T follicular helper cell (primary cell): ENCODE results near the gene MYO5B.

ENCODE experiments used
- DNase-seq: peaks from one replicate; pipeline ENCODE4 v3.0.0-alpha.2; 2020; ENCODE audit warnings: low read depth

MYO5B gene

DNA sequence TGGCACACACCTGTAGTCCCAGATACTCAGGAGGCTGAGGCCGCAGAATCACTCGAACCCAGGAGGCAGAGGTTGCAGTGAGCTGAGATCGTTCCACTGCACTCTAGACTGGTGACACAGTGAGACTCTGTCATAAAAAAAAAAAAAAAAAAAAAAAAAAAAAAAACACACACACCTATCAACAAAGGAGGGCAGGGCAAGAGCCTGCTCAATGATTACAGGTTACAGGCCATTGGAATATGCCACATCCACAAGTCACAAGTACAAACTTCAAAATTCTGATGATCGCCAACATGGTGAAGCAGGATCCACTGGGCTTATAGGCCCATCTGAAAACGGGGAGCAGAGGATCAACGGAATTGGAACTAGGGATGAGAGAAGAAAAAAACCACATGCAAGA, 6.3 kb downstream of the MYO5B start:
- no peak for DNase-seq

DNA sequence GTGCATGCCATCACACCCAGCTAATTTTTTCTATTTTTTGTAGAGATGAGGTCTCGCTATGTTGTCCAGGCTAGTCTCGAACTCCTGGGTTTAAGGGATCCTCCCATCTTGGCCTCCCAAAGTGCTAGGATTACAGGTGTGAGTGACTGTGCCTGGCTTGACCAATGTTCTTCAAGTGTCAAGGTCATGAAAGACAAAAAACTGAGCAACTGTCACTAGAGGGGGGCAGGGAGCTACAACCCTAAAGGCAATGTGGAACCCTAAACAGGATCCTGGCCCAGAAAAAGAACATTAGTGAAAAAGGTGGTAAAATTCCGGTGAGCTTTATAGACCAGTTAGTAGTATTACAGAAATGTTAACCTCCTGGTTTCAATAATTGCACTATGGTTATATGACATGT, 7.3 kb downstream of the MYO5B start:
- no peak for DNase-seq

DNA sequence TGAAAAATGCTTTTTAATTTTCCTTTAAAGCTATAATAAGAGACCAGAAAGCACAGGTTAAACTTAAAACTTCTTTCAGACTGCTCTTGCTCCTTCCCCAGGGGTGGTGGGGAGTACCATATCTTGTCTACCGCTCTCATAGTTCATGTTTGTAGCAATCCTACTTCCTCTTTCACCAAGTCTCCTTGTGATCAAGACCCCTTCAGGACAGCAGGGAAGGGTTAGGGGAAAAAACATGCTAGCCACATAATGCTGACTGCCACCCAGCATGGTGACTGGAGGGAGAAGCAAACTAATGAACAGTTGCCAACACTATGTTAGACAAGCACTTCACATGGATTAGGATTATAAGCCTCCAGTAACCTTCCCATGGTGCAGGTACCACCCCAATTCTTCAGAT, 8.6 kb downstream of the MYO5B start:
- DNase-seq, result no peak

DNA sequence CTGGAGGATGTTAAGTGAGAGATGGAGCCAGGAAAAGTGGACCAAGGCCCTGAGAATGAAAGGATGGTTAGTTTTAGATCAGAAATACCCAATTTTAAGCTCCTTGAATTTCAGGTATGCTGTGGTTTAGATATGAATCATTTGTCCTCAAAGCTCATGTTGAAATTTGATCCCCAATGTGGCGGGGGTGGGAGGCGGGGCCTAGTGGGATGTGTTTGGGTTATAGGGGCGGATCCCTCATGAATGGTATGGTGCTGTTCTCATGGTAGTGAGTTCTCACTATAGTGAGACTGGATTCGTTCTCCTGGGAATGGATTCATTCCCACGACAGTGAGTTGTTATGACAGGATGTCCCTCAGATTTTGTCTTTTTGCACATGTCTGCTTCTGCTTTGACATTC, 11.4 kb downstream of the MYO5B start:
- DNase-seq, result no peak

DNA sequence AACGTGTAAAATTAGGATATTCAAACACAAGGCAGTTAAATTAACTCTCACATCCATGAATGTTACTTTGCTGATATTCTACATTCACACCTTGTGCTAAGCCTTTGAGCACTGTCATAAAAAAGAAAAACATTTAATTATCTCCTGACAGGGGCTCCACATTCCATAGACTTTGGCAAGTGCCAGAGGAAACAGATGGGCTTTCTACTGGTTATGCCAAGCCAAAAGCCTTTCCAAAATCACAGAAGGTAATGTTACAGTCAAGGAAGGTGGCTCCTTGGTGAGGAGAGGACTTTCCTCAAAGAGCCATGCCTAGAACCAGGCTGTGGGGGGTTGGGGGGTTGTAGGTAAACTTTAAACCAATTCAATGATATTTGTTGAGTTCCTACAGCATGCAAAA, 12.4 kb downstream of the MYO5B start:
- no peak for DNase-seq

DNA sequence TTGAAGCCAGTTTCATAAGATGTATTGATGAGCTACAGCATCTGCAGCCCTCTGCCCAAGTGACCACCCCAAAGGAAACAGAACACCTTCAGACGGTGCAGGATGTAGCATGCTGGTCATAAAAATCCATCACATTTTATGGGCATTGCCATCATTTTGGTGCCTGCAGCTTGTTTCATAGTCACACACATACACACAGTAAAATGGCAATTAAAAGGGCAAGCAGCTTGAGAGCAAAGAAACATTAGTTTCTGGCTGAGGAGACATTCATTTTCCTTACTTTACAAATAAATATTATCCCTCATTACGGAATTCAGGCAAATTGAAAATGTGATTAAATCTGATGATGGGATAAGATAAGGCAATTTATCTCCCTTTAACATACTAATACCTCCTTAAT, 13.4 kb downstream of the MYO5B start:
- DNase-seq, result no peak

DNA sequence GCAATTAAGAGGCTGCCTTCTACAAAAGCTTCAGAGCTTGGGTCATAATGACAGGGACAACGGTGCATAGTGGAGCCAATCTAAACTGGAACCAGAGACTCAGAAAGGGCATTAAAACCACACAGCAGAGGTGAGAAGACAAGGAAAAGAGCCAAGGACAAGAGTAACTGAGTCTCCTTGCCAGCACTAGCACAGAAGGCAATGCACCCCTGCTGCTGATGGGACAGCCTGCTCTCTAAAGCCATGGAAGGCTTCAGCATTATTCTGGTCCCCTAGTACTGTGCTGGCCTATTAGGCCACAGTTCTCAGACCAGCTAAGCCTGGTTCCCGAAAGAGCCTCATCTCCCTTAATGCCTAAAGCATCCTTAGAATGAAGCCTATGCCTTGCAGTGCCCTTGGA, 15.5 kb downstream of the MYO5B start:
- DNase-seq, result no peak

DNA sequence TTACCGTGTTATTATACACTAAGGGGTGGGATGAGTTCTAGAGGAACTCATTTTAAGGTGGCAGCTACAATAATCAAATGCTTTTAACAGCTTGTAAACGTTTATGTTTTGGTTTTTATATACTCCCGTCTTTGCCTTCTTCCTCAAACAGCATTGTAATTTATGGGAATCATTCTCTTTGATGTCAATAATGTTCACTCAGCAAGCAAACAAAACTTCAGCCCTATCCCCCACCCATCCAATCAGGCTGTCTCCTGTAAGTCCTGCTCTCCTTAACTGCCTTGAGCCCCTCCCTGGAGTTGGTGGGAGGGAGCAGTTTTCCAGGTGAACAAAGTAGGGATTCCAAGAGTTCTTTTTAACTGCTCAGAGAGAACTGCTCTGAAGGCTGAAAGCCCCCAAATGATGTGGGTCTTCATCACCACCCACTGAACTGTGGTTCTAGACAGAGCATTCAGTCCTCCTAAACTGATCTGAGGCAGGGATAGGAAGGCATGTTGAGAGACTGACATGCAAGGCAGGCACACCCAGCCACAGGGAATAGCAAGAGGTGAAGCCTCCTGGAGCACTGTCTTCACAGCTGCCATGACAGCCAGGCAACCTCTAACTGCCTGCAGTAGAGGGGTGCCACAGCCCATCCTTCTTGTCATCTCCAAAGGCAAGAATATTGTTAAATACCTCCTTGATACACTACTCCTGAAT, 17.5 kb downstream of the MYO5B start:
- DNase-seq, result no peak

DNA sequence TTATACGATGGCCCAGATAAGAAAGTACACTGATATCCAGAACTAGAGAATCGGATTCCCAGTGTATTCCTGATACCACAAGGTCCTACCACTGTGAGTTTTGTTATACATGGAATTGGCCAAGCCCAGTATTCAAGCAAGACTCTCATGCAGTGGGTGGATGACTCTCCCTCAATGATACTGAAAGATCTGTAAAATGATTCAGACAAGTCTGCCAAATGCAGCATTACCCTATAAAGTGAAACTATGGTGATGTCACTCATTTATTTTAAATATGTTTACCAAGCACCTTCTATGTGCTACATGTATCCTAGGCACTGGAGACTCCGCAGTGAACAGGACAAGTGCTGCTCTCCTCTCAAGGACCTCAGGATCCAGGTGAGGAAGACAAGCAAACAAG, 22.6 kb downstream of the MYO5B start:
- DNase-seq, result no peak

DNA sequence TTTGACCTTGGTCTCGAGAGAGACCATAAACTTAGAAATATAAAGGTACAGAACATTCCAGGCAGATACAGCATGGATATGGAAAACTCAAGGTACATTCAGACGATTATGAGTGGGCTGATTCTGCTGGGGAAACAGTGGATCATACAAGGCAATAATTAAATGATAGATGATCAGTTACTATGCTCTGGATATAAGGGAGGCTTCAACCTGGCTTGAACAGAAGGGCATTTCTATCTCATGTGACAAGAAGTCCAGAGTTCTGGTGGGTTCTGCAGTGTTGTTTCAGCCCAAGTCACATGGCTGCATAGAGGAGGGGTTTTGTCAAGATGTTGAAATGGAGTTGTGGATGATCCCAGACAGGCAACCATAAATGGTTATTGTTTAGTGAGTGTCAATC, 23.5 kb downstream of the MYO5B start:
- DNase-seq, result no peak

DNA sequence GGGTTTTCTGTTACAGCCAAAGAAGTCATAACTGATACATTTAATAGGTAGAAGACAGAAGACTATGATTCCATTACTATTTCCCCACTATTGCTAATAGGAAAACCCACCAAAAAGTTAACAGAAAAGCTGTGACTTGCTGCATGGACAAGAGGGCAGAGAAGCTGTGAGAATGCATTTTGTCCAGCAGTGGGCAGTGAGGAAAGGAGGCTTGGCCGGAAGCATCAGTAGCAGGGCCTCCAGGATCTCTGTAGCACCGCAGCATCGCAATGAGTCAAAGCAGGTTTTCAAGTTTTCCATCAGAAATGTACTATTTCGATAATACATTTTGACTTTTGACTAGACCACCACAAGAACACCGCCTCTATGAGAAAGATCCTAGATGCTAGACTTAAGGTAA, 24.9 kb downstream of the MYO5B start:
- no peak for DNase-seq

DNA sequence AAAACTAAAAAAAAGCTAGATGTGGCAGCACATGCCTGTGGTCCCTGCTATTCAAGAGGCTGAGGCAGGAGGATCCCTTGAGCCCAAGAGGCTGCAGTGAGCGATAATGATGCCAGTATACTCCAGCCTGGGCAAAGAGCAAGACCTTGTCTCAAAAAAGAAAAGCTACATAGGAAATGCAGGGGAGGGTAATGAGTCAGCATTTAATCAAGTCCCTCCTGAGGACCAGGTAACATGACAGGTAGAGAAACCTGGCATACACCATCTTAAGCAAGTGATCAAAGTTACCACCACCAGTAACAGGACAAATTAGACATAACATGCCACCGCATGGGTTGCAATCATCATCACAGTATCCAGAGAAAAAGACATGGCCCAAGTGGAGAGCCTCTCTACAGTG, 25.8 kb downstream of the MYO5B start:
- DNase-seq, result no peak

DNA sequence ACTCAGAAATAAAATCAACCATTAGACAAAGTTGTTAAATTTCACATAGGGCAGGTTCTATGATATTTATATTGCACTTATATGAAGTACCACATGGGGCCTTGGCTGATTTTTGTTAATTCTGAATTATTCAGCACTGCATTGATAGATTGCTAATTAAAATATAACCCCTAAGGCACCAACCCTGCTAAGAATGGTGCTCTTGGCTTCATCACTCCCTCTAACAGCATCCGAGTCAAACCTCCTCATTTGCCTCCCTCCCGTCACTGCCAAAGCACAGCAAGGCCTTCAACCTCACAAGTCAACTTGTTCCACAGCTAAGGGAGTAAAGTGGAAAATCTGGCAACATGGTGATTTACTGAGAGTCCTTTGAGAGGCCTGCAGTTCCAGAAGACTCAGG, 27.0 kb downstream of the MYO5B start:
- DNase-seq, result no peak

DNA sequence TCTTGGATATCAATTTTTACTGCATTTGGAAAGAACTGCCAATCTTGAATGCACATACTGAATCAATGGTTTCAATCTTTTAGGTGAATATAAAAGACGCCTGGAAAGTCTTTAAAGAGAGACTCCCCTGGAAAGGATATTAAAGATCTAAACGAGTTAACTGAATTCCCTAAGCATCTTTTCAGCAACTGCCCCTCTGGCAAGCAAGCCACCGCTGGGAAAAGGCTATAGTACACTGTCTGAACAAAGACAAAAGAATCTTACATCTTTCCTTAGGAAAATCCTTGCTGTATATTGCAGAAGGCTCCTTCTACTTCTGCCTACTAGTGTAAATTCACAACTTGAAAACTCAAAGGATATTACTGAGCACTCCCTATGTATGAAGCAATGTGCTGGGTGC, 28.0 kb downstream of the MYO5B start:
- no peak for DNase-seq

DNA sequence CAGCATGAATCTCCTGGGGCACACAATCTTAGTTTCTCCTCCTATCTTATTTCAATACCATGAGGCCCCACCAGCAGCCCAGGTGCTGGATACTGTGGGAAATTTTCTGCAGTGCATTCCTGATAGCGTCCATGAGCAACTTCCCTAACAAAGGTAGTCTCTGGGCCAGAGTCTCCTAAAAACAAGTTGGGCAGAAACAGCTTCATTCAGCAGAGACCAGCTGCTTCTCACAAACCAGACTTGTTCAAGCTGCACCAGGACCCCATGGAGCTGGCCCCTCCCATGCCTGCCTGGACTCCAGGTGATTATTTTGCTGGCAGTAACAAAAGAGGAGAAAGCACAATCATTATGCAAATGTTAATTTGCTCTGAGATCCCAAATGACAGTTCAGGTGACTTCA, 31.4 kb downstream of the MYO5B start:
- no peak for DNase-seq

DNA sequence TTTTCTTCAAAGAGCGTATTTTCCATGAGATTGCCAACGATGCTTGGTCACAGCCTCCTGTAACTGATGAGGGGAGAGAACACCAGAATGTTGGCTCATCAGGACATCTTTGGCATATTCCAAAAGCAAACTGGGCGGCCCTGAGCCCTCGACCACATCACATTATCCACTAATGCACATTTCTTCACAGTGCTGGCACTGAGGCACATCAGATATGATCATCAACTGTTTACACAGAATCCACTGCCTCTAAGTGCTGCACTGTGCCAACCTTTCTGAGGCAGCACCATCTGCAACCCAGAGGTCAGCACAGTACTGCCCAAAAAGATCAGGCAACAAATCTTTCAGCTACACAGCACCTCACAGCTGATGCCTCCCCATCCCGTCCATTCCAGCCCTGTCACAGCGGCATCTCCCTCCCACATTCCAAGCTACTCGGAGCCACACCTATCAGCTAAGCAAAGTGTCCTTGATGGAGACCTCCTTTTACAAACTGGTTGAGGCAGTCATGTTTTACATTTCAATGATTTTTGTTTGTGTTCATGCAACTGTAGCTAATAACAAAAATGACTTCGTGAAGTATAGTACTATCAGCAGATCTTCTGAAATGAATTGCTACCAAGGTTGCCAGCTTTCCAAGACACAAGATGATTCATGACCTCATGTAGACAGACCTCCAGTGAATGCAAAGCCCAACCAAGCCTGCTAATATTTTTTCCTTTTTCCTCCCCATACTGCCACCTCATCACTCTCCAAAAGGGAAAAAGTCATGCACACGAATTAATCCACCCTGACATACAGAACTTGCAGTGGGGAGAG, 32.3 kb downstream of the MYO5B start:
- no peak for DNase-seq

DNA sequence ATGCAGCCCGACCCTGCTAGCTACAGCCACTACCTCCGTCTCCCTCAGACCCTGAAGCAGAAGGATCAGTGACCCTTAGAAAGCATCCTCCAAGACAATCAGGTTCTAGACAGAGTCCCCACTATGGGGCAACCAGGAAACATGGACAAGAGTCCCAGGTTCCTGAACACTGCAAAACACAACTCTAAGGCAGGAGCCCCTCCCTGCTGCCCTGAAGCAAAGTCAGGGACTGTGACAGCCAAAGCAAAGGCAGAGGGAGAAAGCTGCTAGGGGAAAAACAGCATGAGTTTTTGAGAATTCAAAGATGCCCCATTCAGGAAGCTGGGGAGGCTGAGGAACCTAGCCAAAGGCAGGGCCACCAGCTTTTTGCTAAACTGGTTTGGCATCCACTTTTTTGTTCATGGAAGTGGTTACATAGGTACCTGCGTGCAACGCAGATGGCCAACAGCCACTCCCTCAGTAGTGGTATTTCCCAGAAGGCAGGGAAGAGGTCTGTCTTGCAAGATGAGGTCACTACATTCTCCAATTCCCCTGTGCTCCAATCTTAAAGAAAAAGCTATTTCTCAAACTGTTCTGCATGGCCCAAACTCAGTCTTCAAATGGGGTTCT, 33.2 kb downstream of the MYO5B start:
- no peak for DNase-seq

DNA sequence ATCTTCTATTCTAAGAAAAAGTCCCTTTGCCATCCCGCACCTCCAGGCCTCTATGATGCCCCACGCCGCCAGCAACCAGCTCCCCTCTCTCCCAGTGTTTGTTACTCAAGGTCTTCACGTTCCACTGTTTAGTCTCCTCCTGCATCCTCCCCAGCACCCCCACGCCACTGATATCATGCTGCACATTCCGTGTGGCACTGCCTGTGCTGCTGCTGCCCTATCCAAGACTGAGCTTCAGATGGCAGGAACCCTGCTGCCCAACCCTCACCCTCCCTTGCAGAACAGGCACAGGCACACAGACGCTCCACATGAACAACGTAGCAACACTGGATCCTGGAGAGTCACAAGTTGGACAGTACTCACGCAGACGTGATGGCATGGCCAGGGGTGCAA, 35.3 kb downstream of the MYO5B start:
- no peak for DNase-seq

DNA sequence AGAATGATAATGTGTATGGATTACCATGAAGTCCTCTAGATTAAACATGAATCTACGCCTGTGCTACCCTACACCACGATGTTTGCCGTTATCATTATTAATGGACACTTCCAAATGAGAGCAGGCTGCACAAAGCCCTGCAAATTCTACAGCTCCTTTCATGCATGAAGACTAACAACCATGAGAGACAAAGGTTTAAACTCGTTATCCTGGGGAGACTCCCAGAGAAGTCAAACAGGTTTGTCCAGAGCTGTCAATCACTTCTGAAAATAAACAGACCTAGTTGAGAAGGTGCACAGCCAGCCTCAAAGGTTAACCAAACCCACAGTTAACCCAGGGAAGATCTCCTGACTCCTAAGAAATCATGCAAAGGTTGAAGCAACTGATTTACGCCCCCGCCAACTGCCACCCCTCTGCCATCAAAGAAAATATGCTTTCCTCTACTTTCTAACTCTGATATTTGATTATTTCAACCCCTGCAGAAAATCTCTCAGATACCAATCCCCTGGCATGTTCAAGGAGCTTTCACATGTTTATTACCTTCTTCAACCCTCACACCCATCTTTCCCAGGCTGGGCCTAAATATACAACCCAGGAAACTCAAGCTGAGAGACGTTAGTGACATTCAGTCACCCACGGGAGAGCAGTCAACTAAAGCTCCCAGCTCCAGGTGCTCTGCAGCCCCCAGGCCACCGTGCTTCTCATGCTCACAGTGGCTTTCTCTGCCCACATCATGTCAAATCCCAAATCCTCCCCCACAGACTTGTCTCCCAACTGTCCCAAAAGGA, 35.9 kb downstream of the MYO5B start:
- DNase-seq, result no peak

DNA sequence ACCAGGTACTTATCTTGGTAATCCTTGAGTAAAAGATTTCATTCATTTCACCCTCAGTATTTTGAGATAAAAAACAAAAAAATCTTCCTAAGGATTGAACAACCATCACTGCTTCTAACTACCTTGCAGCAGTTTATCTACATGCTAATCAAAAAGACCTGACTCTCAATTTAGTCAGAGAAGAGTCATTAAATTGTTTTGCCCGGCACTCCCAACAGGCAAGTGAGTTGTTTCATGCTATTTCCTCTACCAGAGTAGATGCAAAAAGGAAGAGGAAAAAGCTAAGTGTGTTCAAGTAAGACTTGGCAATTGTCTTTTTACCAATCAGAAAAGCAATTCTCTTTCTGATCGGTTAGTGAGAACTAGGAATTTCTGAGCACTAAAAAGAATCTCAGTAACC, 39.5 kb downstream of the MYO5B start:
- DNase-seq, result no peak

DNA sequence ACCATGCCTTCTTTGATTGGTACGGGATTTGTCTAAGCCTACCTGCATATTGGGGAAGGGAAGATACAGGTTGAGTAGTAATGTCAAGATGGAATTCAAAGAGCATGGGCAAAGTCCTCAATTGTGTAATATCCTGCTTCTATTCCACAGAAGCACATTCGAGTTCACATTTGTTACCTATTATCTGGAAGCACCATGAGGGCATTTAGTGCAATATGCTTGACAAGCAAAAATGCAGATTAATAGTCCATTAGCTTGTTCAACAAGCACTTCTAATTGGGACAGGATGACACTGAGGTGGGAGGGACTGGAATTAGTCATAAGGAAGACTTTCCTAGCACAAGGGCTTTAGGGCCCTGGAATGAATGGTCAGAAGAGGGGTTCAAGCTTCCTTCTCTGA, 40.5 kb downstream of the MYO5B start:
- DNase-seq, result no peak

DNA sequence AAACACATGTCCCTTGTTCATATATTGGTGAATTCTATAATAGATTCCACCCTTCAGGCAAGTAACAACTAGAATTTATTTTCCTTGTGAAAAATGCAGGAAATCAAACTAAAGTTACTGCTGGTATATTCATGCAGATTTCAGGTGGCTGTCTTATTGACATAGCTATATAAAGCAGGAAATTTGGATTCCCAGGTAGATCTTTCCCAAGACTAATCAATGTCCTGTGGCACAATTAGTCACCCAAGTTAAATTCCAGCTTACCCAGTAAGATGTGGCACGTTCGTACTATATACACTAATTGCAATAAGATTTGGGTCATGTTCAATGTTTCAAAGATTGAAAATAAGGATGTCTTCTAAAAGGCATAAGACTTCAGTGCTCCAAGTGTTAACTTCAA, 42.0 kb downstream of the MYO5B start:
- no peak for DNase-seq

DNA sequence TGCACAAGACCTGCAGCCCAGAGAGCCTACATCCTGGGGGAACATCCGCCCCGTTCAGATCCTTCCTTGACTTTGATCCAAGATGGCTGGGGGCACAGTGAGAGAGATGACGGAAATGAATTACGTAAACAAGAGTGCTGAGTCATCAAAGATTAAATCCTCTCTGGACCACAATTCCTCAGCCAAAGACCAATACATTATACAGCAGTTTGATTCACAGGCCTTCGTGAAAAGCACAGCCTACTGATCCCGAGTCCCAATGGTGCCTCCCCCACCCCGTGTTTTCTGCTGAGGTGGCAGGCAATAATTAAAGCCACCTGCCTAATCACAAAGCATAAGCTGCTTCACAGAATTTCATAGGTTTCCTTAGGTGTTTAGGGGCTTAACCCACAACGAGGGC, 43.0 kb downstream of the MYO5B start:
- no peak for DNase-seq
